SK-N-SH (cell line): ENCODE measurements around the gene CUX1. TPM values are rescaled to one million over a fixed set of nuclear protein-coding genes. Genes with fewer than 3 reads are reported as not detected.

ENCODE experiments used
- CTCF ChIA-PET: fragments of 300-600, 350-600 bp; formaldehyde crosslinking; extraction: SDS; loops from one replicate; lab custom pipeline; 2021; lab: Yijun Ruan, JAX
- POLR2A ChIA-PET: fragments of 350-600 bp; sonication (Branson Sonifier 250); formaldehyde crosslinking; extraction: SDS; loops from one replicate; lab custom pipeline; 2020; ENCODE audit warnings: antibody characterized with exemption, inconsistent platforms; lab: Yijun Ruan, JAX
- DNase-seq: peaks from one replicate; pipeline ENCODE4 v3.0.0; 2012
- H2AFZ ChIP-seq: fragments of 200-600 bp; sonication (generic); 2 replicates; pipeline ENCODE4 v1.8.1; 2016; ENCODE audit warnings: antibody characterized with exemption, mild to moderate bottlenecking, low read depth
- H3F3A ChIP-seq: fragments of 200-600 bp; sonication (generic); replicated peaks from 2 replicates; pipeline ENCODE3; 2016; ENCODE audit warnings: antibody characterized with exemption, mild to moderate bottlenecking; ENCODE audit not compliant: insufficient read depth
- H3K27ac ChIP-seq, 2 experiments: fragments of 200-500 bp in 1 of 2; fragments of 200-600 bp in 1 of 2; sonication (Bioruptor generic) in 1 of 2; sonication (generic), shearing (Covaris generic) in 1 of 2; 2 replicates each; pipeline versions ENCODE4 v1.5.1 to v1.6.1; 2014 to 2016; ENCODE audit warnings: low read depth in 2 of 2, inconsistent platforms in 1 of 2, low read length in 1 of 2, mild to moderate bottlenecking in 1 of 2, mixed read lengths in 1 of 2
- H3K27me3 ChIP-seq: fragments of 200-600 bp; sonication (generic), shearing (Covaris generic); 2 replicates; pipeline ENCODE4 v1.6.1; 2016; ENCODE audit warnings: mixed run types; ENCODE audit not compliant: insufficient read depth
- H3K36me3 ChIP-seq, 2 experiments: fragments of 200-500 bp in 1 of 2; fragments of 200-600 bp in 1 of 2; sonication (Bioruptor generic) in 1 of 2; sonication (generic) in 1 of 2; replicated peaks in 1 of 2; 2 replicates each; pipeline versions ENCODE3 to v1.5.1; 2014 to 2016; ENCODE audit warnings: low read length in 1 of 2, mild to moderate bottlenecking in 1 of 2; ENCODE audit not compliant: insufficient read depth in 2 of 2, control insufficient read depth in 1 of 2
- H3K4me1 ChIP-seq, 2 experiments: fragments of 200-500 bp in 1 of 2; fragments of 200-600 bp in 1 of 2; sonication (Bioruptor generic) in 1 of 2; sonication (generic), shearing (Covaris generic) in 1 of 2; 2 replicates each; pipeline versions ENCODE4 v1.5.1 to v1.6.1; 2014 to 2016; ENCODE audit warnings: low read depth in 1 of 2, low read length in 1 of 2, mixed run types in 1 of 2; ENCODE audit not compliant: insufficient read depth in 2 of 2, control insufficient read depth in 1 of 2
- H3K4me2 ChIP-seq: fragments of 200-600 bp; sonication (generic), shearing (Covaris generic); 2 replicates; pipeline ENCODE4 v1.6.1; 2017; ENCODE audit warnings: mixed run types
- H3K4me3 ChIP-seq, 2 experiments: fragments of 200-500 bp in 1 of 2; fragments of 200-600 bp in 1 of 2; sonication (Bioruptor generic) in 1 of 2; sonication (generic), shearing (Covaris generic) in 1 of 2; 2 replicates each; pipeline versions ENCODE4 v1.5.1 to v1.8.1; 2014 to 2016; ENCODE audit warnings: low read depth in 2 of 2, inconsistent platforms in 1 of 2, low read length in 1 of 2, mild to moderate bottlenecking in 1 of 2, mixed read lengths in 1 of 2, moderate library complexity in 1 of 2
- H3K79me2 ChIP-seq: fragments of 200-600 bp; sonication (generic); 2 replicates; pipeline ENCODE4 v1.8.1; 2017; ENCODE audit warnings: mild to moderate bottlenecking; ENCODE audit not compliant: insufficient read depth
- H3K9ac ChIP-seq: fragments of 200-600 bp; sonication (generic); 2 replicates; pipeline ENCODE4 v1.6.1; 2017; ENCODE audit warnings: mixed run types
- H3K9me2 ChIP-seq: fragments of 200-600 bp; sonication (generic); 2 replicates; pipeline ENCODE4 v1.6.1; 2017; ENCODE audit warnings: mixed run types
- H3K9me3 ChIP-seq: fragments of 200-600 bp; sonication (generic); 2 replicates; pipeline ENCODE4 v1.6.1; 2017; ENCODE audit warnings: mixed run types, mild to moderate bottlenecking, moderate library complexity
- H4K20me1 ChIP-seq: fragments of 200-600 bp; sonication (generic); 2 replicates; pipeline ENCODE4 v1.6.1; 2017; ENCODE audit warnings: mild to moderate bottlenecking, mixed run types; ENCODE audit not compliant: insufficient read depth
- CTCF ChIP-seq: fragments of 200-600 bp; sonication (generic); IDR thresholded peaks from 2 replicates; pipeline ENCODE4 v1.6.1; 2017; ENCODE audit warnings: antibody characterized with exemption, mild to moderate bottlenecking, moderate library complexity
- ELF1 ChIP-seq: IDR thresholded peaks from 2 replicates; pipeline ENCODE4 v1.4.0; 2012
- FOSL2 ChIP-seq: IDR thresholded peaks from 2 replicates; pipeline ENCODE4 v1.4.0; 2012; ENCODE audit warnings: low read depth, mild to moderate bottlenecking, moderate library complexity, borderline replicate concordance
- FOXJ3 ChIP-seq: sonication (generic); formaldehyde crosslinking; IDR thresholded peaks from 2 replicates; pipeline ENCODE4 v1.5.1; 2020; ENCODE audit warnings: mild to moderate bottlenecking, missing genetic modification reagents
- FOXM1 ChIP-seq: IDR thresholded peaks from 2 replicates; pipeline ENCODE4 v1.4.0; 2012; ENCODE audit warnings: low read depth, mild to moderate bottlenecking
- GABPA ChIP-seq: IDR thresholded peaks from 2 replicates; pipeline ENCODE4 v1.4.0; 2012; ENCODE audit warnings: low read depth, mild to moderate bottlenecking
- GATA2 ChIP-seq: sonication (generic); formaldehyde crosslinking; IDR thresholded peaks from 2 replicates; pipeline ENCODE4 v1.5.0; 2020; ENCODE audit warnings: mild to moderate bottlenecking, missing genetic modification reagents
- MAX ChIP-seq: IDR thresholded peaks from 2 replicates; pipeline ENCODE4 v1.4.0; 2012; ENCODE audit warnings: low read depth
- MEF2A ChIP-seq: IDR thresholded peaks from 2 replicates; pipeline ENCODE4 v1.4.0; 2012; ENCODE audit warnings: low read depth, borderline replicate concordance
- MXI1 ChIP-seq: IDR thresholded peaks from 2 replicates; pipeline ENCODE4 v1.6.1; 2012; ENCODE audit warnings: mild to moderate bottlenecking, low read depth, low read length, improper control_type of control experiment
- NFIC ChIP-seq: IDR thresholded peaks from 2 replicates; pipeline ENCODE4 v1.4.0; 2012; ENCODE audit warnings: borderline replicate concordance
- NRF1 ChIP-seq: IDR thresholded peaks from 2 replicates; pipeline ENCODE4 v1.6.1; 2012; ENCODE audit warnings: low read depth, mild to moderate bottlenecking, low read length
- PBX3 ChIP-seq: IDR thresholded peaks from 2 replicates; pipeline ENCODE4; 2012
- POLR2AphosphoS5 ChIP-seq: IDR thresholded peaks from 2 replicates; pipeline ENCODE4 v1.6.1; 2012; ENCODE audit warnings: low read depth, low read length
- RCOR1 ChIP-seq: fragments of 150-350 bp; IDR thresholded peaks from 2 replicates; pipeline ENCODE4 v1.6.1; 2017; ENCODE audit warnings: antibody characterized with exemption, low read length
- RFX5 ChIP-seq: IDR thresholded peaks from 2 replicates; pipeline ENCODE4 v1.6.1; 2012; ENCODE audit warnings: mild to moderate bottlenecking, improper control_type of control experiment, low read length
- RXRA ChIP-seq: IDR thresholded peaks from 2 replicates; pipeline ENCODE4 v1.4.0; 2012; ENCODE audit warnings: low read depth, mild to moderate bottlenecking, borderline replicate concordance
- SIN3A ChIP-seq: IDR thresholded peaks from 2 replicates; pipeline ENCODE4 v1.6.1; 2012; ENCODE audit warnings: low read depth, mild to moderate bottlenecking, low read length, moderate library complexity, borderline replicate concordance
- SMC3 ChIP-seq: IDR thresholded peaks from 2 replicates; pipeline ENCODE4 v1.6.1; 2012; ENCODE audit warnings: low read depth, low read length, improper control_type of control experiment
- TAF1 ChIP-seq: IDR thresholded peaks from 2 replicates; pipeline ENCODE4 v1.6.1; 2012; ENCODE audit warnings: low read depth, mild to moderate bottlenecking, low read length, moderate library complexity, borderline replicate concordance
- TCF12 ChIP-seq: IDR thresholded peaks from 2 replicates; pipeline ENCODE4 v1.4.0; 2012
- USF1 ChIP-seq: IDR thresholded peaks from 2 replicates; pipeline ENCODE4 v1.4.0; 2012; ENCODE audit warnings: low read depth, borderline replicate concordance
- USF2 ChIP-seq: fragments of 150-350 bp; IDR thresholded peaks from 2 replicates; pipeline ENCODE4 v1.6.1; 2017; ENCODE audit warnings: antibody characterized with exemption, low read length, low read depth, borderline replicate concordance
- WGBS: methylation state at CpG from one replicate; pipeline ENCODE4 v1.1.6; 2017; ENCODE audit warnings: low lambda C conversion rate; 5-methylcytosine and 5-hydroxymethylcytosine counted together
- polyA plus RNA-seq, 3 experiments: library from polyadenylated mRNA; depleted of rRNA; stranded (reverse); fragments of >200 nt; gene quantifications; 2 replicates each; pipeline ENCODE4 v1.2.3, GENCODE V29; 2012

Gene CUX1
- polyA plus RNA-seq, 1 of the 3 experiments (the other 2 are of a cell fraction): 68.6 TPM

- H3K4me1 ChIP-seq: peaks cover 11 to 13% of the 10 kb centered on the region in 2 experiments; a peak in 2 of 4 replicates
- TF ChIP-seq TAF1: no peak
- no peak for TF ChIP-seq MXI1
- TF ChIP-seq MEF2A: no peak
- no peak for TF ChIP-seq RXRA
- no peak for TF ChIP-seq USF2
- no peak for TF ChIP-seq TCF12
- 94% methylated on average over 23 of the region's 24 CpGs for WGBS
- no peak overlapping the region for H3K4me2 ChIP-seq
- DNase-seq: no peak
- H3K79me2 ChIP-seq: 0 out of 2 replicates have a peak, but pooled peaks cover 4% of the 10 kb centered on the region
- peaks cover 5% of the 10 kb centered on the region for H3F3A ChIP-seq
- no peaks in the 10 kb centered on the region for H3K9me3 ChIP-seq
- no peaks in the 10 kb centered on the region for H4K20me1 ChIP-seq
- peaks cover 0 to 11% of the 10 kb centered on the region in 2 experiments for H3K36me3 ChIP-seq
- H3K27ac ChIP-seq: no peak overlapping the region
- no peak overlapping the region for H2AFZ ChIP-seq
- no peaks in the 10 kb centered on the region for H3K27me3 ChIP-seq
- no peaks in the 10 kb centered on the region for H3K9me2 ChIP-seq
- no peak overlapping the region for H3K9ac ChIP-seq
- ChIA-PET POLR2A (no interaction called here), CTCF (interaction anchor here (1.4 kb wide), 1 partner anchor 9 kb away, joined by 3 read pairs; no protein-coding TSS in a partner anchor)
- H3K4me3 ChIP-seq: no peak overlapping the region
These were observed 263.2 kb downstream of the CUX1 start for GRCh38 chr7:102080434-102081243.

- 96% methylated on average over 9 of the region's 9 CpGs for WGBS
- Histone ChIP-seq H3K9me2 (no peaks in the 10 kb centered on the region), H3K79me2 (0 out of 2 replicates have a peak, but pooled peaks cover 4% of the 10 kb centered on the region), H3K27ac (no peak overlapping the region), H3K9me3 (no peaks in the 10 kb centered on the region; the same call in 1 of the 2 replicates), H3K4me1 (peaks cover 11 to 13% of the 10 kb centered on the region in 2 experiments; a peak in 2 of 4 replicates), H3K4me2 (no peak overlapping the region), H4K20me1 (no peaks in the 10 kb centered on the region), H3K27me3 (no peaks in the 10 kb centered on the region), H2AFZ (no peak overlapping the region), H3K4me3 (no peak overlapping the region), H3K9ac (no peak overlapping the region), H3K36me3 (peaks cover 0 to 11% of the 10 kb centered on the region in 2 experiments), H3F3A (peaks cover 5% of the 10 kb centered on the region)
- CTCF ChIA-PET: no interaction called here
- DNase-seq: no peak
- POLR2A ChIA-PET: no interaction called here
- TF ChIP-seq MEF2A (no peak), FOXJ3 (CRISPR knock-in tag) (no peak), POLR2AphosphoS5 (no peak), CTCF (no peak), FOXM1 (no peak), NFIC (no peak), SIN3A (no peak), MAX (no peak), USF1 (no peak), SMC3 (no peak), FOSL2 (no peak), GATA2 (CRISPR knock-in tag) (no peak), GABPA (no peak), RFX5 (no peak), ELF1 (no peak), RCOR1 (no peak), NRF1 (no peak), PBX3 (no peak)
These were observed 263.8 kb downstream of the CUX1 start for GRCh38 chr7:102081244-102081627.
